GM12801 (cell line): Measurements from ENCODE around the gene CENPV.

Experiments
- CTCF ChIP-seq: IDR thresholded peaks from one replicate; pipeline ENCODE4 v1.5.1; 2011; ENCODE audit warnings: control low read depth; ENCODE audit not compliant: insufficient read length; ENCODE audit errors: extremely low read depth

Gene CENPV

GRCh38 chr17:16380640-16381495 lies 27.6 kb upstream of the CENPV start, which contains the start of gene UBB:
UBB (plus strand) TSS chr17:16381091; CDS start chr17:16381908, 817 bp downstream.
- no peak for TF ChIP-seq CTCF

- TF ChIP-seq CTCF: no peak
These were observed 26.4 kb upstream of the CENPV start for GRCh38 chr17:16379654-16380053.

- no peak for TF ChIP-seq CTCF
These were observed 25.5 kb upstream of the CENPV start for GRCh38 chr17:16378636-16379282.

GRCh38 chr17:16377941-16378341 lies 24.7 kb upstream of the CENPV start:
- TF ChIP-seq CTCF: no peak

- no peak for TF ChIP-seq CTCF
These were observed 21.1 kb upstream of the CENPV start for GRCh38 chr17:16374146-16374938.

- TF ChIP-seq CTCF: no peak
These were observed 18.5 kb upstream of the CENPV start for GRCh38 chr17:16371742-16372141.

GRCh38 chr17:16364625-16365024 lies 11.4 kb upstream of the CENPV start:
- no peak for TF ChIP-seq CTCF
